Measurements from ENCODE around the gene PCA3.

PCA3 gene

GRCh38 chr9:76827296-76828080, 63.2 kb downstream of the PCA3 start:
- no peak for TF ChIP-seq TCF12 (IDR thresholded peaks at IDR 0.05; ENCODE audit: low read depth)

GRCh38 chr9:76828447-76828846, 64.2 kb downstream of the PCA3 start:
- TF ChIP-seq REST (IDR thresholded peaks at IDR 0.05; ENCODE audit: low read depth) (no peak), YY1 (IDR thresholded peaks at IDR 0.05; ENCODE audit: low read depth) (no peak), ZBTB7A (IDR thresholded peaks at IDR 0.05; ENCODE audit: low read depth) (no peak), EP300 (IDR thresholded peaks at IDR 0.05; ENCODE audit: borderline replicate concordance) (no peak), EGR1 (IDR thresholded peaks at IDR 0.05) (no peak), TEAD4 (IDR thresholded peaks at IDR 0.05) (no peak), MAX (IDR thresholded peaks at IDR 0.05) (no peak), CREB1 (IDR thresholded peaks at IDR 0.05; ENCODE audit: low read depth) (no peak)

- no peak for TF ChIP-seq FOXM1 (IDR thresholded peaks at IDR 0.05; ENCODE audit: borderline replicate concordance, low read depth)
- no peak for TF ChIP-seq CEBPB (IDR thresholded peaks at IDR 0.05)
- TF ChIP-seq TAF1 (IDR thresholded peaks at IDR 0.05; ENCODE audit: low read depth), result no peak
- TF ChIP-seq TCF12 (IDR thresholded peaks at IDR 0.05; ENCODE audit: low read depth), result no peak
- TF ChIP-seq TEAD4 (IDR thresholded peaks at IDR 0.05), result no peak
- TF ChIP-seq RAD21 (IDR thresholded peaks at IDR 0.05; ENCODE audit: low read depth), result no peak
- no peak for TF ChIP-seq CREB1 (IDR thresholded peaks at IDR 0.05; ENCODE audit: low read depth)
- no peak for TF ChIP-seq EP300 (IDR thresholded peaks at IDR 0.05; ENCODE audit: borderline replicate concordance)
- TF ChIP-seq MAX (IDR thresholded peaks at IDR 0.05), result no peak
- no peak for TF ChIP-seq NFIC (IDR thresholded peaks at IDR 0.05)
- no peak for TF ChIP-seq USF1 (IDR thresholded peaks at IDR 0.05)
- TF ChIP-seq EGR1 (IDR thresholded peaks at IDR 0.05), result no peak
- no peak for TF ChIP-seq ZBTB7A (IDR thresholded peaks at IDR 0.05; ENCODE audit: low read depth)
These were observed 71.5 kb downstream of the PCA3 start for GRCh38 chr9:76835571-76836283.
